Activated T-cell treated with anti-CD3 and anti-CD28 coated beads for 1 hour (primary cell): ENCODE data around the gene PDZD8.
"Not testable (repeated sequence)": the region's sequence is repeated elsewhere in the genome, so short reads cannot be mapped to it uniquely, and the experiment has no call there.

ENCODE experiments used
- DNase-seq: peaks from one replicate; pipeline ENCODE4 v3.0.0-alpha.2; 2020; ENCODE audit warnings: low read depth

Gene PDZD8

DNA sequence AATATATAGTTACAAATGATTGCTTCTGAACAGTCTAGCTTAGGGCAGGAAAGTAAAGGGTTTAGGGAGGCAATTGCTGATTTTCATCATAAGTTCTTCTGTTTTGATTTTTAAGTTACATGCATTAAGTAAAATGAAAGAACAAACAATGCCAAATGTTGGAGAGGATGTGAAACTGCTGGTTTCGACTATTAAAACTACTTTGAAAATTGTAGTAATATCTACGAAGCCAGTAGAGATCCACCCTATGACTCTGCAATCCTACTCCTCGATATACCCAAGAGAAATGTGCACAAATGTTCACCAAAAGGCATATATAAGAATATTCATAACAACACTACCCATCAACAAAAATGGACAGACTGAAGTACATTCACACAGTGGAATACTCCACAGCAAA, 24.3 kb downstream of the PDZD8 start:
- no peak for DNase-seq

DNA sequence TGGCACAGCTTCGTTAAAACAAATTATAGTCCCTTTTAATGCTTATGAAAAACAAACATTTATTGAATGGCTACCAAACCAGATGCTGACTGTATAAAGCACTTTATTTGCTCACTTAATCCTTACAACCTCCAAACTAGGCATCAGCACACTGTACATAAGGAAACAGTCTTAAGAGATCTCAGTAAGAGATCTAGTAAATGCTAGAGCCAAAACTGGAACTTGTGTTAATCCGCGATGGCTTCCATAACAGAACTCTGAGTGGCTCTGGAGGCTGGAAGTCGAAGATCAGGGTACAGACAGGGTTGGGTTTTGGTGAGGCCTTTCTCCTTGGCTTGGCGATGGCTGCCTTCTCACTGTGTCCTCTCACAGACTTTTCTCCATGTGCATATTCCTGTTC, 27.0 kb downstream of the PDZD8 start:
- no peak for DNase-seq

DNA sequence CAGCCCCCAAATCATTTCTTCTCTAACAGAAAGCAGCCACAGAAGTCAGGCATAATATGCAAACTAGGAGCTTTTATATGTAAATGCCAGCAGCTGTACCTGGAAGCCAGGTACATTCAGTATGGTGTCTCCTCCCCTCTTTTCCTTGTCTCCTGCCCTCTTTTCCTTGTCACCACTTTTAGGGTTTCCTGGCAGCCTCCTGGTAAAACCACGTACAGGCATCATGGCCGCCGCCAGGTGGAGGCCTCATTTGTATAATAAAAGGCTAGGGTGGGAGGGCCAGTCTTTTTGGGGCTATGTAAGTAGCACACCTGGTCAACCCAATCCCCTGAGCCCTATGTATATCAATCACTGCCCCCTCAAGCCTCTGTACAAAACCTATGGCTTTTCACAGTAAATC, 28.7 kb downstream of the PDZD8 start:
- no peak for DNase-seq

GRCh38 chr10:117345143-117345542, 30.1 kb downstream of the PDZD8 start:
- DNase-seq = no peak

- DNase-seq = no peak
Measured at GRCh38 chr10:117342641-117343040, 32.6 kb downstream of the PDZD8 start.

DNA sequence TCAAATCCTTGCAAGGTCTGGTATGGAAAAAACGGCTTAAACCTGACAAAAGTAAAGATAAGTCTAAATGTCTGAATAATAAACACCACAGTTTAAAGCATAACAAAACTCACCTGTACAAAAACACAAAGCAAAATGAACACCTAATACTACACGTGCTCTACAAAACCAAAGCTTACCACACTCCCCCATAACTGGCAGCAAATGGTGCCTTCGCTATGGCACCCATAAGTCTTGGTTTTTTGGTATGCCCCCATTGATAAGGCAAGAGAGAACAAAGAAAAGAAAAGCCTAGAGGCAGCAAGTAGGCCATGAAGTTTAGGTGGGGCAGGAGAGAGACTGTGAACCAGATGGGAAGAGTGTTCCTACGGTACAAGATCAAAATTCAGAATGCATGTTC, 34.2 kb downstream of the PDZD8 start:
- DNase-seq = no peak

GRCh38 chr10:117339979-117340378, 35.3 kb downstream of the PDZD8 start:
- no peak for DNase-seq

GRCh38 chr10:117339578-117339977, 35.7 kb downstream of the PDZD8 start:
- no peak for DNase-seq

DNA sequence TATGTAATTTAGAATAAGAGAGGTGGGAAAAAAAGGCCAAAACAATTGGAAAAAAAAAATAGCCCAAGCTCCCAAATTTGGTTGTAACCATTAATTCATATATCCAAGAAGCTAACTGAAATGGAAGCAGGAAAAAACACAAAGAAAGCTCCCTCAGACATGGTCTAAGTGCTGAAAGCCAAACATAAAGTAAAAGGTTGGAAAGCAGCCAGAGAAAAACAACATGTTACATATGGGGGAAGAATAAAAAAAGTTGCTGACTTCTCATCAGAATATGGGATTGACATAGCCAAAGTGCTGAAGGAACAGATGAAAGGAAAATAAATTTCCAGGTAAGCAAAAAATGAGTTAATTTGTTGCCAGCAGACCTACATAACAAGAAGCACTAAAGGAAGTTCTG, 40.3 kb downstream of the PDZD8 start:
- no peak for DNase-seq

- DNase-seq = no peak
Measured at GRCh38 chr10:117334066-117334465, 41.2 kb downstream of the PDZD8 start.

GRCh38 chr10:117327262-117327661, 48.0 kb downstream of the PDZD8 start:
- no peak for DNase-seq

GRCh38 chr10:117324367-117324766, 50.9 kb downstream of the PDZD8 start:
- no peak for DNase-seq

DNA sequence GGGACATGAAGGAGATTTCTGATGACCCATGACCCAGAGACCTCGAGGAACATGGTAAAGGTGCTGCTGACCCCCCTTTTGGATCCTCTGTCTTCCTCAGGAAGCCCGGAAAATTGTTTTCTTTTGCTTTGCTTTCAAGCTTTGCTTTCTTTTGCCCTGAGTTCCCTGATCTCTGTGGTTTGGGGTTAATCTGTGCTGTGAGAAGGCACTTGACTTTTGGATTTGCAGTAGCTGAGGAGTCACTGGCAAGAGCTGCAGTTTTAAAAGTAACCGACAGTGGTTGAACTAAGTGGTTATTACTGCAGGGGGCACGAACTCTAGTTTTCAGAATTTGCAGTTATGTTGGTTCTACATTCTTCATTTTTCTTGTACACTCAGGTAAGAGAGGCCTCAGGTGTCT, 53.0 kb downstream of the PDZD8 start:
- no peak for DNase-seq

DNA sequence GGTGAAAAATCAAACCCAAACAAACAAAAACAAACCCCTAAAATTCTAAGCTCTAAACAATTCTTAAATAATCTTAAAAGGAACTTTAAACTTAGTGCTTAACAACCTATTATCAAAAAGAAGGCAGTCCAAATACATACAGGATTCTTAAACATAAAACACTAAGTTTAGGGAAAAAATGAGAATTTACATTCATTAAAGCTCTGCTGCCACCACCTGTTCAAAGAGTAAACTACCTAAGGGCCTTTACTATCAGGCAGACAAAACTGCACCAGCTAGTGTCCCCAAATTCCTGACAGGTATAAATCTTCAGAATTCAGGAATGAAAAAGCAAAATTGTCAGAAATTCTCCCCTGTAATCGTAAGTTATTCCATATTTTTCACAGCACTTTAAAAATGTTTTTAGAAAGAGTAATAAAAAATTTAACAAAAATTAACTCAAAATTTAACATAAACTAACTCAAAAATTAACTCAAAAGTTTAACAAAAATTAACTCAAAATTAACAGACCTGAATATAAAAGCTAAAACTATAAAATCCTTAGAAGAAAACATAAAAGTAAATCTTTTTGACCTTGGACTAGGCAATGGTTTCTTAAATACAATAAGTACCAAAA, 55.1 kb downstream of the PDZD8 start:
- DNase-seq = no peak

GRCh38 chr10:117318909-117319308, 56.3 kb downstream of the PDZD8 start:
- no peak for DNase-seq

DNA sequence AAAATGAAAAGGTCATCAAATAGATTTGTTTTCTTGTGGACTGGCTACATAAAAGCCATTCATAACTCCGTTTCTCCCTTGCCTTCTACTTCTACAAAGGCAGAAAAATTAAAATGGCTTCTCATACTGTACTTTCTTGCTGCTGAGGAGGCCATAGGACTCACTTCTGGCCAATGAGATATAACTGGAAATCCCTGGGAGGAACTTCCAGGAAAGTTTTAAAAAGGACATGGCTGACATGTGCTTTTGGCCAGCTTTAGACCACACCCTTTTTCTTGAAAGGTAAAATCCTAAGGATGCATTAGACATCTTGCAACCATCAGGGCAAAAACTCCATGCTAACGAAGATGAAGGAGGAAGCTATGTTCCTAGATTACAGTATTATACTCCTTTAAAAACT, 58.5 kb downstream of the PDZD8 start:
- no peak for DNase-seq

DNA sequence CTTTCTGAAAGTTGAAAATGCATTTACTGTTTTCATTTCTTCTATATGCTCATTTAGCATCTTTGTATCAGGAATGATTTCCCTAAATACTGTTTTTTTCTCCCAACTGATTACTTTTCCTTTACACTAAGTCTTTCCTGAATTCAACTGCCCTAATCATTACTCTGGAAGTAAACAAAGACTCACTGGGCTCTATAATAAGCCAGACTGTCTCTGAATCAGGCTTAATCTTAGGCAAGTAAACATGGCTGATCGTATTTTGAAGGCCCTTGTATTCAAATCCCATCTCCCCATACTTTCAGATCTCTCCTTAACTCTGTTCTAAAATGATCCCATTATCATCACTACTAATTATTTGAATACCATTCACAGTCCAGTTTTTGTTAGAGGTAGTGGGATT, 61.6 kb downstream of the PDZD8 start:
- DNase-seq = no peak

DNA sequence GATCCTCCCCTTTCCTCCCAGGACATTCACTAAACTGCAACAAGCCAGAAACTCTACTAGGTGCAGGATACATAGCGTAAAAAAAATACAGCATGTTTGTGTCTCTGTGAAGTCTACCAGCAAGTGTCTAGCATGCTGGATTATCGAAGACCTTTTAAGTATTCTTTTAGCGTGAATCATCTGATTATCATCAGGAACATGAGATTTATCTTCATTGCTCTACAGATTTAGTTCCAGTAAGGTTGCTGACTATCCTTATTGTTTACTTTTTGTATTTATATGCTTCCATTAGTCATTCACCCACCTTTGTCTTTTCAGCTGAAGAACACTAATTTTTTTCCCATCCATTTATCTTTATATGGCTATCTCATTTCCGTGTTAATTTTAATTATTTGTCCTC, 62.8 kb downstream of the PDZD8 start:
- no peak for DNase-seq

- DNase-seq = no peak
Measured at GRCh38 chr10:117311261-117311660, 64.0 kb downstream of the PDZD8 start.

DNA sequence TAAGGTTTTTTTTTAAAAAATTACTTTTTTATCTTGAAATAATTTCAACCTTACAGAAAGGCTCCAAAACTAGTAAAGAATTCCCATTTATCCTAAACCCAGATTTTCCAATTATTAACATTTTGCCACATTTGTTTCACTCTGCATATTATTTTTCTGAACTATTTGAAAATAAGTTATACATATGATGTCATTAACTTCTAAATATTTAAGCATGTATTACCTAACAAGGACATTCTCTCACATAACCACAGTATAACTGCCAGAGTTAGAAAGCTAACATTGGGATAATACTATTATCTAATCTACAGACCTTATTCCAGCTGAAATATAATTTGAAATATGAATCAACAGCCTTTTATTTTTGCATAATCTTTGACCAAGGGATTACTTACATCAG, 68.6 kb downstream of the PDZD8 start:
- DNase-seq = no peak

GRCh38 chr10:117303451-117303850, 71.8 kb downstream of the PDZD8 start:
- not testable (repeated sequence) for DNase-seq

- no peak for DNase-seq
Measured at GRCh38 chr10:117300671-117301070, 74.6 kb downstream of the PDZD8 start.

- DNase-seq = no peak
Measured at GRCh38 chr10:117299435-117299834, 75.8 kb downstream of the PDZD8 start.

- DNase-seq = no peak
Measured at GRCh38 chr10:117298219-117298618, 77.0 kb downstream of the PDZD8 start.

DNA sequence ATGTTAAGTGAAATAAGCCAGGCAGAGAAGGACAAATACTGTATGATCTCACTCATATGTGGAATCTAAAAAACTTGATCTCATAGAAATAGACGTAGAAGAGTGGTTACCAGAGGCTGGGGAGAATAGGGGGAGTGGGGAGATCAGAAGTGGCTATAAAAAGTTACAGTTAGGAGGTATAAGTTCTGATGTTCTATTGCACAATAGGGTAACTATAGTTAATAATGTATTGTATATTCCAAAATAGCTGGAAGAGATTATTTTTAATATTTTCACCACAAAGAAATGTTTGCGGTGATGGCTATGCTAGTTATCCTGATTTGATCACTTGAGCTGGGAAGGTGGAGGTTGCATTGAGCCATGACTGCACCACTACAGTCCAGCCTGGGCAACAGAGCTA, 80.5 kb downstream of the PDZD8 start:
- DNase-seq = no peak
